Esophagus squamous epithelium (tissue), 5 donors: ENCODE results near the gene RPL37. TPM values are rescaled to one million over a fixed set of nuclear protein-coding genes. Genes with fewer than 3 reads are reported as not detected.
"Not testable (repeated sequence)": the region's sequence is repeated elsewhere in the genome, so short reads cannot be mapped to it uniquely, and the experiment has no call there.

ENCODE experiments used
- DNase-seq: peaks from one replicate; lab custom pipeline; 2025; lab: John Stamatoyannopoulos, UW
- H3K27ac ChIP-seq, 4 donors: fragments of 200-600 bp; sonication (generic); one replicate each; pipeline ENCODE4 v1.5.1; 2016 to 2019; ENCODE audit warnings: mild to moderate bottlenecking in 1 of 4
- H3K27me3 ChIP-seq, 4 donors: fragments of 200-600 bp; sonication (generic); 1 replicate in 3 of 4; 2 replicates in 1 of 4; pipeline versions ENCODE4 v1.5.1 to v1.6.0; 2017 to 2021; ENCODE audit warnings: antibody characterized with exemption in 1 of 4
- H3K36me3 ChIP-seq, 3 donors: fragments of 200-600 bp; sonication (generic); one replicate each; pipeline ENCODE4 v1.5.1; 2016 to 2019
- H3K4me1 ChIP-seq, 3 donors: fragments of 200-600 bp; sonication (generic); one replicate each; pipeline ENCODE4 v1.5.1; 2017 to 2019
- H3K4me3 ChIP-seq, 4 donors: fragments of 200-600 bp; sonication (generic); 1 replicate in 3 of 4; 2 replicates in 1 of 4; pipeline ENCODE4 v1.5.1; 2016 to 2019; ENCODE audit warnings: mild to moderate bottlenecking in 2 of 4, moderate library complexity in 1 of 4
- H3K9me3 ChIP-seq, 3 donors: fragments of 200-600 bp; sonication (generic); one replicate each; pipeline ENCODE4 v1.5.1; 2016 to 2019
- CTCF ChIP-seq, 6 experiments: fragments of 450-650 bp in 4 of 6; fragments of 200-600 bp in 2 of 6; sonication (generic) in 2 of 6; IDR thresholded peaks; one replicate each; pipeline ENCODE4 v1.5.1; 2016 to 2019; ENCODE audit warnings: antibody characterized with exemption in 6 of 6, mild to moderate bottlenecking in 4 of 6, moderate library complexity in 4 of 6
- POLR2A ChIP-seq, 4 donors: fragments of 450-650 bp; IDR thresholded peaks; one replicate each; pipeline ENCODE4 v1.6.1; 2017; ENCODE audit warnings: antibody characterized with exemption in 4 of 4, mild to moderate bottlenecking in 4 of 4, moderate library complexity in 3 of 4
- WGBS, 2 donors: methylation state at CpG; one replicate each; pipeline ENCODE4 v1.1.5; 2018; 5-methylcytosine and 5-hydroxymethylcytosine counted together
- intact Hi-C: fragments of 100-400 bp; cut with DNase I; formaldehyde crosslinking; loops from one replicate; pipeline ENCODE4 v1.15.0; 2022
- total RNA-seq, 4 donors: library from RNA; depleted of rRNA; stranded (reverse); fragments of >200 nt; gene quantifications; one replicate each; pipeline ENCODE4 v1.1.0, GENCODE V29; 2016
- donor health status: DM: yes; HTN: yes; CAD: no.

The RPL37 gene
- total RNA-seq, 4 donors from 2014 or later = 79.6 to 183 (median 88.2) TPM

GRCh38 chr5:40798012-40798800 is 36.8 kb downstream of the RPL37 start, which contains the start of gene PRKAA1:
PRKAA1 (minus strand) TSS chr5:40798374; CDS start chr5:40798189, 185 bp downstream.
- no peaks in the 10 kb centered on the region for H3K36me3 ChIP-seq
- no peaks in the 10 kb centered on the region for H3K9me3 ChIP-seq
- peak; percentile 50 for DNase-seq
- peaks cover 0 to 49% (median 26%) of the 10 kb centered on the region in 3 donors for H3K4me1 ChIP-seq
- H3K4me3 ChIP-seq = peak within 1 kb of the TSS; percentile 63 to 100 (median 94)
- TF ChIP-seq POLR2A (IDR thresholded peaks at IDR 0.05) (peak in 2 of 4 donors; percentile 24 to 63), CTCF (IDR thresholded peaks at IDR 0.05) (peak; percentile 33 to 84 (median 66))
- H3K27ac ChIP-seq = peak within 1 kb of the TSS; percentile 92 to 97 (median 94)
- WGBS, 2 donors = 0% methylated on average over 4 to 8 of the region's 70 CpGs
- intact Hi-C loops = no loop called here
- H3K27me3 ChIP-seq = no peaks in the 10 kb centered on the region

GRCh38 chr5:40797273-40798011 is 37.6 kb downstream of the RPL37 start:
- WGBS, 2 donors = 0 to 3% methylated on average over 15 to 24 of the region's 56 CpGs
- Histone ChIP-seq H3K27me3 (no peaks in the 10 kb centered on the region), H3K36me3 (no peaks in the 10 kb centered on the region), H3K27ac (peak overlapping the region; percentile 92 to 97 (median 94)), H3K4me1 (peaks cover 0 to 56% (median 26%) of the 10 kb centered on the region in 3 donors), H3K9me3 (no peaks in the 10 kb centered on the region), H3K4me3 (peak overlapping the region; percentile 63 to 100 (median 94))
- intact Hi-C loops = no loop called here
- no peak for DNase-seq
- TF ChIP-seq POLR2A (IDR thresholded peaks at IDR 0.05) = no peak
- no peak for TF ChIP-seq CTCF (IDR thresholded peaks at IDR 0.05)

- Histone ChIP-seq H3K9me3 (no peaks in the 10 kb centered on the region), H3K27ac (peak overlapping the region in 3 of 4 donors; percentile 37 to 97 (median 92)), H3K27me3 (no peaks in the 10 kb centered on the region), H3K4me3 (peak overlapping the region; percentile 63 to 100 (median 94)), H3K36me3 (no peaks in the 10 kb centered on the region), H3K4me1 (peaks cover 0 to 66% (median 30%) of the 10 kb centered on the region in 3 donors)
- 7 to 12% methylated on average over 3 of the region's 3 CpGs for WGBS, 2 donors
- intact Hi-C loops = no loop called here
- TF ChIP-seq CTCF (IDR thresholded peaks at IDR 0.05) (no peak), POLR2A (IDR thresholded peaks at IDR 0.05) (no peak)
- no peak for DNase-seq
Observed at GRCh38 chr5:40796487-40796889, 38.5 kb downstream of the RPL37 start.

- intact Hi-C loops, H3K36me3 ChIP-seq, H3K27ac ChIP-seq, DNase-seq, H3K27me3 ChIP-seq, H3K9me3 ChIP-seq, H3K4me3 ChIP-seq: not testable (repeated sequence)
- peaks cover 0 to 75% (median 37%) of the 10 kb centered on the region in 3 donors for H3K4me1 ChIP-seq
- 49 to 79% methylated on average over 3 of the region's 3 CpGs for WGBS, 2 donors
Observed at GRCh38 chr5:40794877-40795276, 40.1 kb downstream of the RPL37 start.

- H3K4me3 ChIP-seq, DNase-seq, H3K9me3 ChIP-seq, H3K27me3 ChIP-seq, H3K36me3 ChIP-seq, intact Hi-C loops, H3K27ac ChIP-seq: not testable (repeated sequence)
- peaks cover 0 to 71% (median 31%) of the 10 kb centered on the region in 3 donors for H3K4me1 ChIP-seq
Observed at GRCh38 chr5:40794340-40794739, 40.7 kb downstream of the RPL37 start.

- H3K4me3 ChIP-seq, DNase-seq, H3K9me3 ChIP-seq, H3K36me3 ChIP-seq, H3K27me3 ChIP-seq, intact Hi-C loops, H3K27ac ChIP-seq: not testable (repeated sequence)
- H3K4me1 ChIP-seq = peaks cover 0 to 59% (median 27%) of the 10 kb centered on the region in 3 donors
- WGBS, 2 donors = 90 to 93% methylated on average over 9 to 10 of the region's 10 CpGs
Observed at GRCh38 chr5:40792691-40793090, 42.3 kb downstream of the RPL37 start.
